HCT116 (cell line): Measurements from ENCODE around the gene BACE1-AS. TPM values are rescaled to one million over a fixed set of nuclear protein-coding genes. Genes with fewer than 3 reads are reported as not detected.

Experiments used
- ATAC-seq: fragments of 200-7000 bp; cut with Tn5 transposase; 2 replicates; pipeline ENCODE4 v1.9.1; 2020; ENCODE audit warnings: mild to moderate bottlenecking, moderate library complexity
- BruUV-seq: library from RNA; stranded (reverse); fragments of 400-500 nt; replicated peaks from 2 replicates; lab custom pipeline; 2021; lab: Mats Ljungman, UMichigan
- CTCF ChIA-PET: fragments of 300-600 bp; sonication (Branson Sonifier 250); formaldehyde crosslinking; loops from one replicate; lab custom pipeline; 2021; ENCODE audit warnings: antibody characterized with exemption; lab: Charles Lee
- POLR2A ChIA-PET: fragments of 300-600, 350-600 bp; sonication (Branson Sonifier 250); formaldehyde crosslinking; loops from one replicate; lab custom pipeline; 2021; ENCODE audit warnings: antibody characterized with exemption; lab: Charles Lee
- RAD21 ChIA-PET, 2 experiments: fragments of 300-600 bp; sonication (Branson Sonifier 250); formaldehyde crosslinking; loops; one replicate each; lab custom pipeline; 2023; ENCODE audit warnings: low total read pairs in 2 of 2; ENCODE audit not compliant: uncharacterized antibody in 2 of 2, unreplicated experiment in 2 of 2, low non-redundant PET in 1 of 2; lab: Charles Lee
- DNase-seq: peaks from one replicate; pipeline ENCODE4 v3.0.0-alpha.2; 2010; ENCODE audit warnings: low read depth, low spot score
- H2AFZ ChIP-seq: fragments of 200-600 bp; shearing (Covaris generic), sonication (generic); 2 replicates; pipeline ENCODE4 v1.6.1; 2017; ENCODE audit warnings: low read depth, mixed run types, mixed read lengths, antibody characterized with exemption, low read length; ENCODE audit not compliant: poor library complexity, severe bottlenecking
- H3K27ac ChIP-seq: 2 replicates; pipeline ENCODE4 v1.5.1; 2012; ENCODE audit warnings: low read depth, low read length
- H3K27me3 ChIP-seq: fragments of 200-600 bp; sonication (generic); 2 replicates; pipeline ENCODE4 v1.6.1; 2016; ENCODE audit warnings: mixed run types, low read length, mixed read lengths; ENCODE audit not compliant: insufficient read depth
- H3K36me3 ChIP-seq, 2 experiments: fragments of 200-500 bp in 1 of 2; fragments of 200-600 bp in 1 of 2; sonication (Bioruptor generic) in 1 of 2; sonication (generic) in 1 of 2; 2 replicates each; pipeline versions ENCODE4 v1.5.1 to v1.6.1; 2014 to 2016; ENCODE audit warnings: low read length in 2 of 2, inconsistent platforms in 1 of 2, mixed read lengths in 1 of 2, mixed run types in 1 of 2; ENCODE audit not compliant: insufficient read depth in 2 of 2, control insufficient read depth in 1 of 2
- H3K4me1 ChIP-seq, 2 experiments: fragments of 200-600 bp in 1 of 2; sonication (generic) in 1 of 2; 2 replicates each; pipeline versions ENCODE4 v1.5.1 to v1.6.1; 2012 to 2017; ENCODE audit warnings: low read length in 2 of 2, inconsistent platforms in 1 of 2, mild to moderate bottlenecking in 1 of 2, mixed read lengths in 1 of 2, mixed run types in 1 of 2, moderate library complexity in 1 of 2; ENCODE audit not compliant: insufficient read depth in 2 of 2, control insufficient read depth in 1 of 2
- H3K4me2 ChIP-seq: fragments of 200-600 bp; sonication (generic); 2 replicates; pipeline ENCODE4 v1.6.1; 2017; ENCODE audit warnings: mixed run types, low read length, mixed read lengths
- H3K4me3 ChIP-seq, 2 experiments: fragments of 200-600 bp in 1 of 2; sonication (generic) in 1 of 2; replicated peaks in 1 of 2; 2 replicates each; pipeline ENCODE4 v1.5.1; 2011 to 2016; ENCODE audit warnings: low read length in 2 of 2, control low read depth in 1 of 2, low read depth in 1 of 2, mild to moderate bottlenecking in 1 of 2, mixed read lengths in 1 of 2, mixed run types in 1 of 2
- H3K79me2 ChIP-seq: fragments of 200-600 bp; sonication (generic); 2 replicates; pipeline ENCODE4 v1.6.1; 2017; ENCODE audit warnings: mild to moderate bottlenecking, mixed run types, low read length, moderate library complexity, mixed read lengths; ENCODE audit not compliant: insufficient read depth
- H3K9ac ChIP-seq: fragments of 200-600 bp; sonication (generic); 2 replicates; pipeline ENCODE4 v1.6.1; 2016; ENCODE audit warnings: low read length, mixed read lengths
- H3K9me2 ChIP-seq: fragments of 200-600 bp; sonication (generic), shearing (Covaris generic); 2 replicates; pipeline ENCODE4 v1.6.1; 2017; ENCODE audit warnings: mixed run types, mild to moderate bottlenecking, moderate library complexity; ENCODE audit not compliant: insufficient read depth
- H3K9me3 ChIP-seq, 2 experiments: fragments of 200-500 bp in 1 of 2; fragments of 200-600 bp in 1 of 2; sonication (Bioruptor generic) in 1 of 2; sonication (generic) in 1 of 2; 2 replicates each; pipeline ENCODE4 v1.6.1; 2014 to 2017; ENCODE audit warnings: low read length in 2 of 2, mixed read lengths in 2 of 2, inconsistent platforms in 1 of 2, low read depth in 1 of 2, mild to moderate bottlenecking in 1 of 2, mixed run types in 1 of 2, moderate library complexity in 1 of 2; ENCODE audit not compliant: control insufficient read depth in 1 of 2, insufficient read depth in 1 of 2
- H4K20me1 ChIP-seq: fragments of 200-600 bp; sonication (generic), shearing (Covaris generic); 2 replicates; pipeline ENCODE4 v1.6.1; 2017; ENCODE audit warnings: mixed run types, mild to moderate bottlenecking, moderate library complexity; ENCODE audit not compliant: insufficient read depth
- ATF3 ChIP-seq: IDR thresholded peaks from 2 replicates; pipeline ENCODE4 v1.6.1; 2012
- CBX3 ChIP-seq: IDR thresholded peaks from 2 replicates; pipeline ENCODE4 v1.6.1; 2012; ENCODE audit warnings: low read depth
- CEBPB ChIP-seq: IDR thresholded peaks from 2 replicates; pipeline ENCODE4 v1.6.1; 2012; ENCODE audit warnings: low read depth
- CTCF ChIP-seq, 3 experiments: fragments of 200-600 bp in 1 of 3; sonication (generic) in 1 of 3; IDR thresholded peaks in 2 of 3; conservative IDR thresholded peaks in 1 of 3; 2 replicates each; pipeline ENCODE4 v1.5.1; 2012 to 2017; ENCODE audit warnings: low read depth in 2 of 3, low read length in 2 of 3, antibody characterized with exemption in 1 of 3, borderline replicate concordance in 1 of 3, control low read depth in 1 of 3, mild to moderate bottlenecking in 1 of 3, mixed read lengths in 1 of 3, mixed run types in 1 of 3, moderate library complexity in 1 of 3; ENCODE audit not compliant: insufficient read depth in 1 of 3
- POLR2A ChIP-seq: IDR thresholded peaks from 2 replicates; pipeline ENCODE4 v1.7.0; 2011; ENCODE audit warnings: borderline replicate concordance; ENCODE audit not compliant: insufficient read depth, insufficient read length; ENCODE audit errors: extremely low read depth
- RAD21 ChIP-seq: IDR thresholded peaks from 2 replicates; pipeline ENCODE4 v1.6.1; 2012; ENCODE audit warnings: low read depth, mild to moderate bottlenecking
- REST ChIP-seq: IDR thresholded peaks from 2 replicates; pipeline ENCODE4 v1.6.1; 2012; ENCODE audit warnings: low read depth
- SIN3A ChIP-seq: IDR thresholded peaks from 2 replicates; pipeline ENCODE4 v1.6.1; 2012; ENCODE audit warnings: low read depth
- SP1 ChIP-seq: IDR thresholded peaks from 2 replicates; pipeline ENCODE4 v1.6.1; 2012; ENCODE audit warnings: low read depth
- YY1 ChIP-seq: IDR thresholded peaks from 2 replicates; pipeline ENCODE4 v1.6.1; 2011; ENCODE audit warnings: low read length, low read depth, moderate library complexity, mild to moderate bottlenecking; ENCODE audit not compliant: insufficient replicate concordance; ENCODE audit errors: extremely low read depth
- intact Hi-C: fragments of 100-400 bp; cut with micrococcal nuclease; formaldehyde crosslinking; loops from 2 replicates; pipeline ENCODE4 v1.10.0; 2022
- total RNA-seq: library from RNA; stranded (reverse); gene quantifications from one replicate; pipeline ENCODE4 v1.2.1, GENCODE V29; 2021; ENCODE audit not compliant: unreplicated experiment
- TF ChIP-seq, protein P1 (sequence below): IDR thresholded peaks from 2 replicates; pipeline ENCODE4 v1.6.1; 2011; ENCODE audit warnings: mild to moderate bottlenecking, low read length, moderate library complexity; ENCODE audit not compliant: insufficient replicate concordance; ENCODE audit errors: extremely low read depth

Gene BACE1-AS
- total RNA-seq, 1 experiment from 2014 or later: 10.2 TPM

DNA sequence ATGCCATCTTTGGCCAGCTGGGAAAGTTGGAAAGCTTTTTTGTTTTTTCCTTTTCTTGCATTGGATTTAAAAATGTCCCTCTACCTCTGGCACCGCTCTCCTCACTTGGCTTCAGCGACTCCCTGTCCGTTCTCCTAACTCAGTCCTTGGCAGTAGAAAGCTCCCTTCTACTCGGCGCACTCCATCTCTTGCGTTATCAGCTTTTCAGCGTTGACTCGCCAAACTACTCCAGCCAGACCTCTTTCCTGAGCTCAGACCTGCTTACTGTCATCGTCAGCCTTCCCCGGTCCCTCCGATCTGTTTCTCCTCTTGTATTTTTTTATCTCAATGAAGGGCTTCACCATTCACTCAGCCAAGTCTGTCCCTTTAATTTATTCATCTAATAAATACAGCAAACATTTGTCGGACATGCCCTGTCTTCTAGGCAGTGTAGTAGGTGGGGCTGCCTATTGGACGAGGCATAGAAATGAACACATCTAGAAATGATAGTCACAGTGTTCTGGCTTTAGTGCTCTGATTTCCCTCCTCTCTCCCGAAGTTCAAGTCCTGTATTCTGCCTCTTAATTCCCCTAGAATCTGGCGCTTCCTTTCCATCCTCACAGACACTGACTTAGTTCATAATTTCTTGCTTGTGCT is 37.3 kb downstream of the BACE1-AS start:
- BruUV-seq: TSS peak; percentile 48
- intact Hi-C loops: no loop called here
- Histone ChIP-seq H3K4me2 (peak overlapping the region; percentile 77), H3K4me3 (peak overlapping the region; percentile 77 to 90), H3K9ac (peak overlapping the region; percentile 79), H3K27ac (peak overlapping the region; percentile 57), H3K9me2 (no peaks in the 10 kb centered on the region), H3K9me3 (no peaks in the 10 kb centered on the region), H3K79me2 (no peaks in the 10 kb centered on the region; the same call in 1 of the 2 replicates), H3K27me3 (no peaks in the 10 kb centered on the region), H3K4me1 (peaks cover 0 to 23% of the 10 kb centered on the region in 2 experiments; a peak in 2 of 4 replicates), H2AFZ (no peak overlapping the region), H4K20me1 (no peaks in the 10 kb centered on the region), H3K36me3 (no peaks in the 10 kb centered on the region)
- POLR2A ChIA-PET: interaction anchor here (1.2 kb wide), 1 partner anchor 13 kb away, joined by 6 read pairs; no protein-coding TSS in a partner anchor
- RAD21 ChIA-PET: no interaction called here
- no peak for DNase-seq
- TF ChIP-seq ATF3 (no peak), REST (no peak), SIN3A (no peak), RAD21 (no peak), POLR2A (no peak), CTCF (IDR thresholded peaks at IDR 0.05 in 2 of 3, conservative IDR thresholded peaks at IDR 0.05 in 1 of 3; ENCODE audit: borderline replicate concordance in 1 of 3, insufficient read depth in 1 of 3, low read depth in 2 of 3, low read length in 2 of 3) (no peak), SP1 (no peak), CBX3 (no peak), YY1 (no peak), CEBPB (no peak)
- TF ChIP-seq, protein P1, sequence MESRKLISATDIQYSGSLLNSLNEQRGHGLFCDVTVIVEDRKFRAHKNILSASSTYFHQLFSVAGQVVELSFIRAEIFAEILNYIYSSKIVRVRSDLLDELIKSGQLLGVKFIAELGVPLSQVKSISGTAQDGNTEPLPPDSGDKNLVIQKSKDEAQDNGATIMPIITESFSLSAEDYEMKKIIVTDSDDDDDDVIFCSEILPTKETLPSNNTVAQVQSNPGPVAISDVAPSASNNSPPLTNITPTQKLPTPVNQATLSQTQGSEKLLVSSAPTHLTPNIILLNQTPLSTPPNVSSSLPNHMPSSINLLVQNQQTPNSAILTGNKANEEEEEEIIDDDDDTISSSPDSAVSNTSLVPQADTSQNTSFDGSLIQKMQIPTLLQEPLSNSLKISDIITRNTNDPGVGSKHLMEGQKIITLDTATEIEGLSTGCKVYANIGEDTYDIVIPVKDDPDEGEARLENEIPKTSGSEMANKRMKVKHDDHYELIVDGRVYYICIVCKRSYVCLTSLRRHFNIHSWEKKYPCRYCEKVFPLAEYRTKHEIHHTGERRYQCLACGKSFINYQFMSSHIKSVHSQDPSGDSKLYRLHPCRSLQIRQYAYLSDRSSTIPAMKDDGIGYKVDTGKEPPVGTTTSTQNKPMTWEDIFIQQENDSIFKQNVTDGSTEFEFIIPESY: no peak
- ATAC-seq: peak; percentile 4; the same call in 1 of the 2 replicates
- CTCF ChIA-PET: no interaction called here
